ENCODE results near the gene SPIRE1.
"Not testable (repeated sequence)": the region's sequence is repeated elsewhere in the genome, so short reads cannot be mapped to it uniquely, and the experiment has no call there.

The SPIRE1 gene

GRCh38 chr18:12481915-12482314 is 176.0 kb downstream of the SPIRE1 start:
- DNase-seq: not testable (repeated sequence)

DNA sequence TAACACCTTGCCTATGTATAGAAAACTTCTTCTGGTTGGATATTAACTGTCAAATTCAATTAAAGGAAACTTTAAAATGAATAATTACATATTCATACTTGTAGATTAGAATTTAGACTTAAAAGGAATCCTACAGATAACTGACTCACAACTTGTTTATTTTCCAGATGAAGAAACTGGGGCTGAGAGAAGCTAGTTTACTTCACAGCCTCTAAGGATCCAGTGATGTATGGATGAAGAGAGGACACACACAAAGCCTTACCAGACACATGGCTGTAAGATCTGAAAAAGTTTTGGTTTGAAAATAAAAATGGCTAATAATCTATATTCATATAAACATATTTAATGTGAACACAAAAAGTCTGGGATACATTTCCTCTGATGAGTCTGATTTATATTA is 177.9 kb downstream of the SPIRE1 start:
- no peak for DNase-seq

DNA sequence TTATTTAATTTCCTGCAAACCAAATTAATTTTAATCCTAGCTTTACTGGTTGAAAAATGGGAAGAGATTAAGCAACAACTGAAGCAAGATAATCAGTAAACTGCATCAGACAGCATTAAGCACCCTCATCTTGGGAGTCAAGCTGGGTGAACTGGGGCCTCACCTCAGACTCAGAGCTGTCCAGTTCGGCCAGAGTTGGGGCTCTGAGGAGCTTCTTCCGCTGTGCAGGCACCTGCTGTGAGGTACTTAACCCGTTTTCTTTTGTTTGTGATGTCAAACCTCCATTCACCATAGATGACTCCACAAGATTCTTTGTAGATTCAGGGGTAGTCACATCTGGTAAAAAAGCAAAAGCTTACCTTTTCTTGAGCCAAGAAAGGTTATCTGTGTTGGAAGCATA is 178.4 kb downstream of the SPIRE1 start:
- DNase-seq: no peak

DNA sequence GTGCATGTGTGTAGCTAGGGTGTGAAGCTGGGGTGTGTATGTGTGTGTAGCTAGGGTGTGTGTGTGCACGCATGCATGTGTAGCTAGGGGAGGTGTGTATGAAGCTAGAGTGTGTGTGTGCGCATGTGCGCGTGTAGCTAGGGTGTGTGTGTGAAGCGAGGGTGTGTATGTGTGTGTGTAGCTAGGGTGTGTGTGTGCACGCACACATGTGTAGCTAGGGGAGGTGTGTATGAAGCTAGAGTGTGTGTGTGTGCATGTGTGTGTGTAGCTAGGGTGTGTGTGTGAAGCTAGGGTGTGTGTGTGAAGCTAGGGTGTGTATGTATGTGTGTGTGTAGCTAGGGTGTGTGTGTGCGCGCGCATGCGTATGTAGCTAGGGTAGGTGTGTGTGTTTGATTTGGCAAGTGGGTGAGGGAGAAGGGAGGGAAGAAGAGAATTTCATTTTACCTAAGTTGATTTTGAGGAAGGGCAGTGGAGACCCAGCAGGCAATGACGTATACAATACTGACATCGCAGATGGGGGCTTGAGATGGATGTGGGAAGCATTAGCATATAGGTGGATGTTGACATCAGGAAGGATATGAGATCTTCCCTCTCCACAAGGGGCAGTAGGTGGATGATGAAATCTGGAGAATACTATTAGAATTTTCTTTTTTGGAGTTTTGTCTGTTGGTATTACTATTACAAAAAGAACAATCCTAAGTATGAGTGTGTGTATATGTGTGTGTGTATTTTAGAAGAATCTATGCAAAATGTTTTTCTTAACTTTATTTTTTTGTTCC is 179.4 kb downstream of the SPIRE1 start:
- no peak for DNase-seq

DNA sequence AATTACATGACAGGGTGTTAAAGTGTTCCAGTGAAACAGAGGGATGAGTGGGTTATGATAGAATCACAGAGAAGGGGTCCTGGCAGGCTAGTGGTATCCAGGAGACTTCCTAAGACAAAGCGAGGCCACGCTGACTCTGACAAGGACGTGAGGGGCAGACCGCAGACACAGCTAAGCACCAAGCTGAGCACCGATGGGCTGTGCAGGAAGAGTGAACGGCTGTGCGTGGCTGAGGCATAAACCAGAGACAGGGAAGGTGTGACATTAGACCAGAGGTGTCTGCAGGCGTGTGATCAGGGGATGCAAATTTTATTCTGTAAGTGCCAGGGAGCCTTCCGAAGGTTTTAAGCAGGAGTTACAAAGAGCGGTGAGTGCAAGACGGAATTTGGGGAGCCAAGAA is 180.3 kb downstream of the SPIRE1 start:
- DNase-seq: no peak

DNA sequence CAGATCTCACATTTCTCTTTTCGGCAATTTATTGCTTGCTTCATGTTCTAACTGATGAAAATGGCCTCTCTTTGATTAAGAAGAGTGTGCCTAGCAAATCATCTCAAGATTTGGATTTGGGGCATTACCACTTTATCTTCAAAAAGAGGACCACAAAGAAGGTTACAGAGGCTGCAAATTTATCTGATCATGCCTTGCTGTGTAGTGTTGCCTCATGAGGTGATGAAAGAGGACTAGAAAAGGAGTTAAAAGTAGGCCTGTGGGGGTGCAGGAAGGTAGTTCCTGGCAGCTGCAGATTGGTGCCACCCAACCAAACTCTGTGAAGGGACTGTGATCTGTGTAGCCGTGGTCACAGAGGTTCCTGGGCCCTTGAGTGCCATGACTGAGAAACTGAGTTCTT is 181.0 kb downstream of the SPIRE1 start:
- no peak for DNase-seq

DNA sequence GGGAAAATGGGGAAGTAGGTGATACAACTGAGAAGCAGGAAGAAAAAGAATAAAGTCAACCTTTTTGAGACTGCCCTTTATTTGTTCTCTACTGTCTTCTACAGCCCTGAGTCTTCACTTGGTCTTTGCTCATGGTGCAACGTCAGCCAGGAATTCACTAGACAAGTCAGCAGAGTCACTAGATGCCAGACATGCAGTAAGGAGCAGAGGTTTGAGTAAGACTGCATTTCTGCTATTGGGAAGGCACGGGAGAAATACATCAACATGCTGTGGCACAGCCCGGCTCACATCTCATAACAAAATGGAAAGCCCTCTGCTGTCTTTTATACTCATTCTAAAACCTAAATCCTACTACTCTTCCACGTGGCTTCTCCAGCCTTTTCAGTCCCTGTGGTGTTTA is 183.0 kb downstream of the SPIRE1 start:
- no peak for DNase-seq

DNA sequence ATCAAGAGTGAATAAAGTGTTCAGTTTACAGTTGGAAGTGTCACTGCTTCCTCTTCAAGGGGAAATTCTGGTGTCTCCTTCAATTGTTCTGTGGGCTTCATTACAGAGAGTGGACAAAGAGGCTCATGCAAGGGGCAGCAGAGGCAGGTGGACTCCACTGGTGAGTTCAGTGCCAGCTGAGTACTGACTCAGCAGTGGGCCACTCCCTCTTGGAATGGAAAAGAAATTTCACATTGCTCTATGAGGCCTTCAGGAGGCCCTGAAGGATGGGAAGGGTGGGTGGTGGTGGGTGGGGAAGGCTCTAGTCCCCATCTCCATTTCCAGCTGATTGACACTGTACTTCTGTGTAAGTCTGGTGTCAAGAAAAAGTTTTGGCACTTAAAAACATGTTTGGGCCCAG is 183.8 kb downstream of the SPIRE1 start:
- DNase-seq: no peak

DNA sequence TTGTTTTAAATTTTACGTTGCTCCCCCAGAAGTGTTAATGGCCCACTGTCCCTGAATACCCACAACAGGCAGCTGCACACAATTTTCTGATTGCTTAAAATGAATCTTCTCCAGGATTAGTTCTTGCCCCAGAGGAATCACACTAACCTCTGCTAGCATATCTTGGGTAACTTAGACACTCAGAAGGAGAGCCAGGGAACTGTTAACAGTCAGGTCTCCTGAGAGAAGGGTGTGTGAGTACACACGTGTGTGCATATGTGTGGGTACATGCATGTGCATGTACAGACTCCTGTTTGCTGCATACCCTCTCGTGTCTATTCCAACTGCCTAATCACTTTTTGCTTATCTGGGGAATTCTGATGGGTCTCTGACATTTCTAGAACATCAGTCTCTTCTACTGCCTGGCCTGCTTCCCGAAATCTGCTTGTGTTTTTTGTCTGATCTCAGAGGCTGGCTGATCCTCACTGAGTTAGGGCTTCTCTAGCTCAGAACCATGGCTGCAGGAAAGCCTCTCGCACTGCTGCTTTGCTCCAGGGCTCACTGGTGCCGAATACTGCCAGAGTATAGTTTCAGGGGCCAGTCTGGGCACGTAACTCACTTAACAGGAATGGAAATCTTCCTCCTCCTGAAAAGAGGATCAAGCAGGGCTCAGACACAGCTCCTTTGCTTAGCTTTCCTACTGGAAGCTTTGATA is 187.4 kb downstream of the SPIRE1 start:
- DNase-seq: no peak

DNA sequence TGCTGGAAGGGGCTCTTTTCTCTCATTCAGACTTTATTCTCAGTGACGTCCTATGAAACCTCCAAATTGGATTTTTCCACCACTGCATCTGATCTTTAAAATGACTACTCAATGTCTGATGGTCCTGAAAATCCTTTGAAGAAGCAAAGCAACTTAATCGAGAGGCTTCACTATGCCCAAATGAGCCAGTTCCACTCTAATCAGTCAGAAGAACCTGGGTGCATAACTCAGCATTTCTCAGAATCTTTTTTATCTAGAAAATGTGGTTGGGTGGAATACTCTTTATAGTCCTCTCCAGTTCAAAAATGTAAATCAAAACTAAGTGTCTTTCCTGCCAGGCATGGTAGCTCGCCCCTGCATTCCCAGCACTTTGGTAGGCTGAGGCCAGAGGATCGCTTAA is 189.5 kb downstream of the SPIRE1 start:
- DNase-seq: no peak

GRCh38 chr18:12464731-12465130 is 193.2 kb downstream of the SPIRE1 start:
- DNase-seq: no peak

DNA sequence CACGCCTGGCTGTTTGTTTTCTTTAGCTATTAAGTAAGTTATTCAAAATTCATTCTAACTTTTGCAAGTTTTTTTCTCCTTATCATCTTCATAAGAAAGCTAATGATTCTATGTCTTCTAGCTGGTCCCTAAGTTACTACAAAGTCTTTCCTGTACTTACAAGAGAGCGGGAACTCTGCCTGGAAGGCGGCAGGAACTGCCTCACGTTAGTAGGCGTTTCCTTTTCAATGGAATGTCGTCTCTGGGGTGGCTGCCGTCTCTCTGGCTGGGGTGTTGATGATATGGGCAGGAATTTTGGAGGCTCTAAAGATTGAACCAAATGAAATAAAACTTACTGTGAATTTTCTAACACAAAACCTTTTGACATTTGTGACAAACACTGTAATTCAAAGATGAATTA is 194.7 kb downstream of the SPIRE1 start:
- no peak for DNase-seq

- no peak for DNase-seq
These were observed 195.7 kb downstream of the SPIRE1 start for GRCh38 chr18:12462242-12462641.

DNA sequence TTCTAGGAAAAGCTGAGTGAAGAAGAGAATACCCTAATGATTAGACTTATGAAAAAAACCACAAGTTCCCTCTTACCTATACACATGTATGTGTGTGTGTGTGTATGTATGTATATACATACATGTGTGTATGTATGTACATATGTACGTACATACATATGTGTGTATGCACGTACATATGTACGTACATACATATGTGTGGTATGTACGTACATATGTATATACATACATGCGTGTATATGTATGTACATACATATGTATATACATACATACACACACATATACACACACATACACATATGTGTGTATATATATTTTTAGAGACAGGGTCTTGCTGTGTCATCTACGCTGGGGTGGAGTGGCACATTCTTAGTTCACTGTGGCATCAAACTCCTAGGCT is 196.6 kb downstream of the SPIRE1 start:
- DNase-seq: no peak

DNA sequence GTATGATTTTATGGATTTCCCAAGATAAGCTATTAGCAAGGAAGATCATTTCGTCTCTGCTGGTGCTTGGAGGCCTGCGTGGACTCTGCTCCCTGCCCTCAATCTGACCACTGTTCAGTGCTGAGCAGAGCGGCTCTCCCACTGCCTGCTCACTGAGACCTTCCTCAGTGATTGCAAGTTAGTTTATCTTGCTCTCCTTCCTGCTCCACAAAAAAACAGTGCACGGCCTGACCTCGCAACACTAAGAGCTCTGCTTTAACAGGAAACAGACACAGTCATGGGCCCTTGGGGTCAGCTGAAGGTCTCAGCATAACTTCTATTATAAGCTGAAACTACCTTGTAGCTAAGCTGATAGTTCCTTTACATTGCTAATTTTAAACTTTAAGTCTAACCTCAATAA is 197.0 kb downstream of the SPIRE1 start:
- no peak for DNase-seq

GRCh38 chr18:12458771-12459170 is 199.1 kb downstream of the SPIRE1 start:
- no peak for DNase-seq

DNA sequence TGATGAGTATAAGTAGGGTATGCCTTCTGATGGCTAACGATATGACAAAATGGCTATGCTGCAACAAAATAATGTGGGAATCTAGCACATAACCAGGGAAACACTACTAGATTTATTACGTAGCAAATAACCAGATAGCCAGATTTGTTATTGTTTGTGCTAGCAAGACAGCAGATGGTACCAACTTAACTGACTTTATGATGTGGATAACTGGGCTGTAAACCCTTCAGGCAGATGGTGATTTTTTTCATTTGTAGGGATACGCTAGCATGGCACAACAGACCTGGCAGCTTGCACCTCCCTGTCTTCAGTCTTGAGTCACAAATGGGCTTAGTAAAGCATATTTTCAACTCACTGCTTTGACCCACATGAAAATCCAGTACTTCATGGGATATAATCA is 201.5 kb downstream of the SPIRE1 start:
- DNase-seq: no peak

DNA sequence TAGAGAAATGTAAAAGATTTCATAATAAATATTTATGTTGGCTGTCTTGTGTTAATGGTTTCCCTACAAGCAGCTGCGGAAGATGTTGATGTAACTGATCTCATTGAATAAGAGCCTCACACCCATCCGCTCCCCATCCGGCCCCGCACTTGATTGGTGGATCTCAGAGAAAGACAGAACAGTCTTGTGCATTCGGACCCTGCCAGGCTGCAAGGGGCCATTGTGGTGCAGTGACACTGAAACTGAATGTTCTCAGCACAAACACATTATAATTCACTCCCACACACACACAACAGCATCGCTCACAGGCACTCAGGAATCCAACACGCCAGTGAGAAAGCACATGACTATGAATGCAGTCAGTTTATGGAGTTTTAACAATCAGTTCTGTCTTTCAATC is 202.4 kb downstream of the SPIRE1 start:
- no peak for DNase-seq

GRCh38 chr18:12452784-12453183 is 205.1 kb downstream of the SPIRE1 start:
- DNase-seq: no peak

DNA sequence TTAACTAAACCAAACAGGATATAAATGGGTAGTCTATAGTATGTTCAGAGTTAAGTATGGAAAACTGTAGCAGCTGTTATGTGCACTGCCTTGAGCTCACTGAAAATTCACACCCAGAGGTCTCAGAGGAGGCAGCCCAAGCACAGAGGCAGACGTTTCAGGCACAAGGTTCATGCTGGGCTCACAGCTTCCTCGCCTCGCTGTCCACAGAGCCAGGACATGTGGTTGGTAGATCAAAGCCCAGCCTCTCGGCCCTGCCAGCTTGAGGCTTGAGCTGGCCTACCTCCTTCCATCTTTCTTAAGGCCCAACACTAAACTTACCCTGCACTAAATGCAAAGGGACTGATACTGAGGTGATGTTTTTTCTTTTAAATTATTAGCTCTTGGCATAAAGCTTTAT is 206.5 kb downstream of the SPIRE1 start:
- no peak for DNase-seq

GRCh38 chr18:12449051-12449785 is 208.7 kb downstream of the SPIRE1 start:
- DNase-seq: no peak

DNA sequence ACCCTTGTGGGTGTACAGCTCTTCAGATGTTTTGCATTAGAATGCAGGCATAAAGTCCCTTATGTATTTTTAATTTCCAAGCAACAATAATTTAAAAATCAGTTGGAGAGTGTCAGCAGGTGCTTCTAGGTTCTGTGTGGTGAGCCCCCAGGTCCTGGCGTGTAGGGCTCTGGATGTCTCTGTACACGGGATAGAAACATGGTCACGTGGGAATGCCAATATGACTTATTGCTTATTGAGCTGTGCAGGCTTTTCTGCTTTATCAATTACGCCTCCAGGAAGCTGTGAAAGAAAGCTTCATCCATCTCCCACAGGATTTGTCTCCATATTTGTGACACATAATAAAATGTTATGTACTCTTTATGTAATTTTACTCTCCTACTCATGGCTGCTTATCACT is 212.4 kb downstream of the SPIRE1 start:
- DNase-seq: no peak

DNA sequence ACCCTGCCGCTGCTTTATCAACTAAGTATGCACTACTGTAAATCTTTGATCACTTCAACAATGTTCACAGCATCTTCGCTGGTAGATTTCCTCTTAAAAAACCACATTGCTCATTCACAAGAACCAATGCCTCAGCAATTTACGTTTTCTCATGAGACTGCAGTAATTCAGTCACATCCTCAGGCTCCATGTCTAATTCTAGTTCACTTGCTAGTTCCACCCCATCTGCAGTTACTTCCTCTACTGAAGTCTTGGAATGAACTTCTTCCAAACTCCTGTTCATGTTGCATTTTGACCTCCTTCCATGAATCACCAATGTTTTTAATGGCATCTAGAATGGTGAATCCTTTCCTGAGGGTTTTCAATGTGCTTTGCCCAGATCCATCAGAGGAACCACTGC is 214.4 kb downstream of the SPIRE1 start:
- no peak for DNase-seq

- no peak for DNase-seq
These were observed 215.0 kb downstream of the SPIRE1 start for GRCh38 chr18:12442946-12443345.

Data from CD4-positive, alpha-beta T cell treated with Interleukin-21 for 1 hour (primary cell).